ENCODE data around the gene BRSK1. TPM values are rescaled to one million over a fixed set of nuclear protein-coding genes. Genes with fewer than 3 reads are reported as not detected.

BRSK1 gene
- total RNA-seq, 1 donor from 2014 or later: 43.4 TPM

DNA sequence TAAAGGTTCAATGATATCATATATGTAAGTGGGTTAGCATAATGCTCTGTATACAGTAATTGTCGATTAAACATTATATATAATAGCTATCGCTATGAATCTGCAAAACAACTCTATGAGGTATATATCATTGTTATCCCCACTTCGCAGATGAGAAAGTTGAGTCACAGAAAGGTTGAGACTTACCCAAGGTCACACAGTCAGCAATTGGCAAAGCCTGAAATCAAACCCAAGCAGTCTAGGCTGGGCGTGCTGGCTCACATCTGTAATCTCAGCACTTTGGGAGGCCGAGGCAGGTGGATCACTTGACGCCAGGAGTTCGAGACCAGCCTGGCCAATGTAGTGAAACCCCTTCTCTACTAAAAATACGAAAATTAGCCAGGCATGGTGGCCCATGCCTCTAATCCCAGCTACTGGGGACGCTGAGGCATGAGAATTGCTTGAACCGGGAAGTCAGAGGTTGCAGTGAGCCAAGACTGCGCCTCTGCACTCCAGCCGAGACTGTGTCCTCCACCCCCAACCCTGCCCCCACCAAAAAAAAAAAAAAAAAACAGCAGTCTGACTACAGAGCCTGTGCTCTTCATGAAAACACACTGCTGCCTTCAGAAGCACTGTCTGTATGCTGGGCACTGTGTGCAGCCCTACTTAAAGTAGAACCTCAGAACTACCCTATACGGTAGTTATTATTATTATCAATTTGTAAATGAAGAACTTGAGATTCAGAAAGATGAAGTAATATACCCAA, 5.2 kb upstream of the BRSK1 start:
- H3K9me3 Mint-ChIP-seq: no peaks in the 10 kb centered on the region
- H3K4me1 Mint-ChIP-seq: peaks cover 14% of the 10 kb centered on the region
- H3K27me3 Mint-ChIP-seq (ENCODE audit: low read depth): no peaks in the 10 kb centered on the region
- DNase-seq (ENCODE audit: low spot score in 2 of 2, unreplicated experiment in 2 of 2): no peak
- TF ChIP-seq, protein P1, sequence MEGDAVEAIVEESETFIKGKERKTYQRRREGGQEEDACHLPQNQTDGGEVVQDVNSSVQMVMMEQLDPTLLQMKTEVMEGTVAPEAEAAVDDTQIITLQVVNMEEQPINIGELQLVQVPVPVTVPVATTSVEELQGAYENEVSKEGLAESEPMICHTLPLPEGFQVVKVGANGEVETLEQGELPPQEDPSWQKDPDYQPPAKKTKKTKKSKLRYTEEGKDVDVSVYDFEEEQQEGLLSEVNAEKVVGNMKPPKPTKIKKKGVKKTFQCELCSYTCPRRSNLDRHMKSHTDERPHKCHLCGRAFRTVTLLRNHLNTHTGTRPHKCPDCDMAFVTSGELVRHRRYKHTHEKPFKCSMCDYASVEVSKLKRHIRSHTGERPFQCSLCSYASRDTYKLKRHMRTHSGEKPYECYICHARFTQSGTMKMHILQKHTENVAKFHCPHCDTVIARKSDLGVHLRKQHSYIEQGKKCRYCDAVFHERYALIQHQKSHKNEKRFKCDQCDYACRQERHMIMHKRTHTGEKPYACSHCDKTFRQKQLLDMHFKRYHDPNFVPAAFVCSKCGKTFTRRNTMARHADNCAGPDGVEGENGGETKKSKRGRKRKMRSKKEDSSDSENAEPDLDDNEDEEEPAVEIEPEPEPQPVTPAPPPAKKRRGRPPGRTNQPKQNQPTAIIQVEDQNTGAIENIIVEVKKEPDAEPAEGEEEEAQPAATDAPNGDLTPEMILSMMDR (IDR thresholded peaks at IDR 0.05; ENCODE audit: unreplicated experiment): no peak
- H3K4me3 Mint-ChIP-seq: peak overlapping the region; percentile 99
- H3K27ac Mint-ChIP-seq: no peak overlapping the region
- peaks cover 11% of the 10 kb centered on the region for H3K36me3 Mint-ChIP-seq

DNA sequence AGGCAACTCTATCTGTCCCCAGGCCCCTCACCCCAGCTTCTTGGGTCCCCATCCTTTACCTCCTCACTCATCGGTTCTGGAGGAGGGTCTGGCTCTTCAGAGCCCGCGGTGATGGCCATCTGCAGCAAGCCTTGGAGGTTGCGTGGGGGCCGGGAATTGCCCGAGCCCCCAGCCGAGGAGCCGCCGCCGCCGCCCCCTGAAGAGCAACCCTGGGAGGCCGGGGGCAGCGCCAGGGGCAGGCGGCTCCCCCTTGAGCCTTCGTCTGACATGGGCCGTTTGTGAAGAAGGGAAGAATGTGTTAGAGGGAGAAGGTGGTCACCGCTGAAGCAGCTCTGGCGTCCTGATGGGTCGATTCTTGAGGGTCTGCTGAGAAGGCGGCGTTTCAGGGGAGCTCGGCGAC, 4.5 kb upstream of the BRSK1 start:
- Mint-ChIP-seq H3K9me3 (no peaks in the 10 kb centered on the region), H3K4me1 (peaks cover 14% of the 10 kb centered on the region), H3K27ac (peak overlapping the region; percentile 99), H3K4me3 (peak overlapping the region; percentile 99), H3K27me3 (ENCODE audit: low read depth) (no peaks in the 10 kb centered on the region), H3K36me3 (peaks cover 9% of the 10 kb centered on the region)
- TF ChIP-seq, protein P1 (IDR thresholded peaks at IDR 0.05; ENCODE audit: unreplicated experiment): no peak
- DNase-seq (ENCODE audit: low spot score in 2 of 2, unreplicated experiment in 2 of 2): no peak

DNA sequence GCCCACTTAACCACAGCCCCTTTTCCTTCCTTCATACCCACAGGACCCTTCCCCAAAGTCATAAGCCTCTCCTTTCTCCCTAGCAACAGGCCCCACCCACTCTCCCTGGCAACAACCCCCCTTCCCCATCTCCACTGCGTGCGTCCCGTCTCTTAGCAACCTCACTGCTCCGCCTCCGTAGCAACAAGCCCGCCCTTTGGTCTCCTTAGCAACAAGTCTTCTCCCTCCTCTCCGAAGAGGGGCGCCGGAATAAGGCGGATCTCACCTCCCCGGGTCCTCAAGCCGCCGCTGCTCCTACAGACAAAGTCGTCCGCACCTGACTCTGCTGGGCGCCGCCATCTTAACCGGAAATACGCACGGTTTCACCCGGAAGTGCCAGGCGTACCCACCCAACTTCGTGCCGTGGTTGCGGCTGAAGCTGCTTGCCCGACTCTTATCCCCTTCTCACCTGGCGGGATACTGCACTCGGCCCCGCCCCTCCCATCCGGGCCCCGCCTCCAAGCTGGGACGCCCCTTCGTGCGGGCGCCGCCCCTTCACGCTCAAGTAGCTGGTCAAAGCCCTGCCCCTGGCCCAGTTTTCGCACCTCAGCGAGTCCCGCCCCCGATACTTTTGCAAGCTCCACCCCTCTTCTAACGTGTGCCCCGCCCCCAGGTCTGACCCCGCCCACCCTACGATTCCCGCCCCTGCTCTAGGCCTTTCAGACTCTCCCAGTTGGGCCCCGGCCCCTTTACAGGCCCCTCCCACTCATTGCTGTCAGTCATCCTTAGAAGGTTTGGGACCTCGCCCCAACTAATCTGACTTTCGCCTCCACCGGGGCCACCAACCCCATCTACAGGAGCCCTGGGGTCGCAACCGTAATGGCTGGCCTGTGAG, 3.8 kb upstream of the BRSK1 start, which contains the start of gene HSPBP1:
HSPBP1 (minus strand) TSS at position 341 of the 874 bp plus-strand sequence. CDS start 502 bp downstream, outside the sequence.
- DNase-seq (ENCODE audit: low spot score in 2 of 2, unreplicated experiment in 2 of 2): peak; percentile 96 to 98
- H3K4me1 Mint-ChIP-seq: peaks cover 17% of the 10 kb centered on the region
- no peaks in the 10 kb centered on the region for H3K9me3 Mint-ChIP-seq
- H3K36me3 Mint-ChIP-seq: peaks cover 9% of the 10 kb centered on the region
- H3K27me3 Mint-ChIP-seq (ENCODE audit: low read depth): no peaks in the 10 kb centered on the region
- peak within 1 kb of the TSS; percentile 99 for H3K27ac Mint-ChIP-seq
- TF ChIP-seq, protein P1 (IDR thresholded peaks at IDR 0.05; ENCODE audit: unreplicated experiment): no peak
- peak within 1 kb of the TSS; percentile 99 for H3K4me3 Mint-ChIP-seq

DNA sequence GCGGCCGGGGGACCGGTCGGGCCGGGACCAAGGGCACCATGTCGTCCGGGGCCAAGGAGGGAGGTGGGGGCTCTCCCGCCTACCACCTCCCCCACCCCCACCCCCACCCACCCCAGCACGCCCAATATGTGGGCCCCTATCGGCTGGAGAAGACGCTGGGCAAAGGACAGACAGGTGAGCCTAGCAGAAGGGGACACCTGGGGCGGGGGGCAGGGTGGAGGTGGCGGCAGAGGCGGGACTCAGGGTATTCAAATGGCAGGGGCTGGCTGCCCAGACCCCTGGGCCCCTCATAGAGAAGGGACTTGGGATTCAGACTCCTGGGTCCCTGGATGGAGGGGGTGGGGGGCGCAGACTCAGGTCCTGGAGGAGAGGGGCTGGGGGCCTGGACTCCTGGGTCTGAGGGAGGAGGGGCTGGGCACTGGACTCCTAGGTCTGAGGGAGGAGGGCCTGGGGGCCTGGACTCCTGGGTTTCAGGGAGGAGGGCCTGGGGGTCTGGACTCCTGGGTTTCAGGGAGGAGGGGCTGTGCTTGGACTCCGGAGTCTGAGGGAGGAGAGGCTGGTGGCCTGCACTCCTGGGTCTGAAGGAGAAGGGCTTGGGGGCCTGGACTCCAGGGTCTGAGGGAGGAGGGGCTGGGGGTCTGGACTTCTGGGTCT, 735 bp downstream of the BRSK1 start:
- H3K9me3 Mint-ChIP-seq: no peaks in the 10 kb centered on the region
- DNase-seq (ENCODE audit: low spot score in 2 of 2, unreplicated experiment in 2 of 2): no peak
- TF ChIP-seq, protein P1 (IDR thresholded peaks at IDR 0.05; ENCODE audit: unreplicated experiment): no peak
- no peaks in the 10 kb centered on the region for H3K36me3 Mint-ChIP-seq
- peak overlapping the region; percentile 81 for H3K27ac Mint-ChIP-seq
- H3K4me3 Mint-ChIP-seq: peak overlapping the region; percentile 67
- peaks cover 20% of the 10 kb centered on the region for H3K4me1 Mint-ChIP-seq
- no peaks in the 10 kb centered on the region for H3K27me3 Mint-ChIP-seq (ENCODE audit: low read depth)

DNA sequence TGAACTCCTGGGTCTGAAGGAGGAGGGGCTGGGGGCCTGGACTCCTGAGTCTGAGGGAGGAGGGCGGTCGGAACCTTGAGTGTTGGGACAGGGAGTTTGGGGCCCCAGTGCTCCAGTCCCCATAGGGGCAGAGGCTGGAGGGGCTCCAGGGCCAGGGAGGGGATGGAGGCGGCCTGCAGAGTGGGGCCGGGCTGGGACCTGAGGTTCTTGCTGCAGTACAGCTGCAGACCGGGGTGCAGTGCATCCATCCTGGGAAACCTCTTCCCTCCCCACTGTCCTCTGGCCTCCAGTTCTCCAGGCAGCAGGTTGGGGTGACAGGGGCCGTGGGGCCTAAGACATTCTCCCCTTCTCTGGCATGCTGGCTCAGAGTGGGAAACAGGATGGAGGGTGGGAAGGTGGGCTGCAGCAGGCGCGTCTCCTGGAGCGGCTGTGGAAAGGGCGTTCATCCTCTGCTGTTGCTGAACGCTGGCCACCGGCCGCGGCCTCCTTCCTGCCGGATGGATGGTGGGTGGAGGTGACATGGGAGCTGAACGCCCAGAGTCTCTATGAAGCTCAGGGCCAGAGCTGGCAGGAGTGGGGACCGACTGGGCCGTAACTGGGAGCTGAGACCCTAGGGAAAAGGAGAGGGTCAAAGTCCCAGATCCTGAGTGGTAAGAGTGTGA, 1.6 kb downstream of the BRSK1 start:
- Mint-ChIP-seq H3K27me3 (ENCODE audit: low read depth) (no peaks in the 10 kb centered on the region), H3K4me3 (peak overlapping the region; percentile 67), H3K4me1 (peaks cover 15% of the 10 kb centered on the region), H3K36me3 (peaks cover 2% of the 10 kb centered on the region), H3K27ac (peak overlapping the region; percentile 81), H3K9me3 (no peaks in the 10 kb centered on the region)
- DNase-seq (ENCODE audit: low spot score in 2 of 2, unreplicated experiment in 2 of 2): no peak
- TF ChIP-seq, protein P1 (IDR thresholded peaks at IDR 0.05; ENCODE audit: unreplicated experiment): no peak

Data from mesothelial cell of epicardium (in vitro differentiated cells).